Activated CD8-positive, alpha-beta T cell treated with anti-CD3 and anti-CD28 coated beads for 36 hours (primary cell): Measurements from ENCODE around the gene IQGAP1. TPM values are rescaled to one million over a fixed set of nuclear protein-coding genes. Genes with fewer than 3 reads are reported as not detected.
"Not testable (repeated sequence)": the region's sequence is repeated elsewhere in the genome, so short reads cannot be mapped to it uniquely, and the experiment has no call there.

Experiments used
- ATAC-seq: fragments of 200-7000 bp; cut with Tn5 transposase; one replicate; pipeline ENCODE4 v1.10.0; 2021; ENCODE audit warnings: mild to moderate bottlenecking, moderate library complexity
- CTCF ChIA-PET: fragments of 350-600 bp; sonication (Branson Sonifier 250); formaldehyde crosslinking; loops from one replicate; lab custom pipeline; 2021; ENCODE audit warnings: antibody characterized with exemption; lab: Charles Lee
- POLR2A ChIA-PET: fragments of 350-600 bp; sonication (Branson Sonifier 250); formaldehyde crosslinking; loops from one replicate; lab custom pipeline; 2021; ENCODE audit warnings: antibody characterized with exemption; lab: Charles Lee
- DNase-seq: peaks from one replicate; pipeline ENCODE4 v3.0.0-alpha.2; 2020
- H3K27ac Mint-ChIP-seq: one replicate; pipeline ENCODE4 v1.8.0; 2021; ENCODE audit warnings: mild to moderate bottlenecking, mixed read lengths
- H3K27me3 Mint-ChIP-seq: one replicate; pipeline ENCODE4 v1.8.0; 2021; ENCODE audit warnings: mixed read lengths
- H3K36me3 Mint-ChIP-seq: one replicate; pipeline ENCODE4 v1.8.0; 2021; ENCODE audit warnings: low read depth, mixed read lengths
- H3K4me1 Mint-ChIP-seq: one replicate; pipeline ENCODE4 v1.8.0; 2021; ENCODE audit warnings: low read depth, mixed read lengths
- H3K4me3 Mint-ChIP-seq: one replicate; pipeline ENCODE4 v1.8.0; 2021; ENCODE audit warnings: mild to moderate bottlenecking, moderate library complexity, mixed read lengths
- H3K9me3 Mint-ChIP-seq: one replicate; pipeline ENCODE4 v1.8.0; 2021; ENCODE audit warnings: mixed read lengths
- intact Hi-C: fragments of 100-400 bp; cut with micrococcal nuclease; formaldehyde crosslinking; loops from one replicate; pipeline ENCODE4 v1.10.0; 2022
- total RNA-seq, 2 experiments: library from RNA; stranded (reverse); gene quantifications; one replicate each; pipeline ENCODE4 v1.2.3, GENCODE V29; 2021
- TF ChIP-seq, protein P1 (sequence below): fragments of 200-600 bp; IDR thresholded peaks from one replicate; pipeline ENCODE4 v1.8.0; 2022; ENCODE audit warnings: antibody characterized with exemption, mild to moderate bottlenecking

IQGAP1 gene
- total RNA-seq, 2 experiments from 2014 or later = 148 to 155 TPM

DNA sequence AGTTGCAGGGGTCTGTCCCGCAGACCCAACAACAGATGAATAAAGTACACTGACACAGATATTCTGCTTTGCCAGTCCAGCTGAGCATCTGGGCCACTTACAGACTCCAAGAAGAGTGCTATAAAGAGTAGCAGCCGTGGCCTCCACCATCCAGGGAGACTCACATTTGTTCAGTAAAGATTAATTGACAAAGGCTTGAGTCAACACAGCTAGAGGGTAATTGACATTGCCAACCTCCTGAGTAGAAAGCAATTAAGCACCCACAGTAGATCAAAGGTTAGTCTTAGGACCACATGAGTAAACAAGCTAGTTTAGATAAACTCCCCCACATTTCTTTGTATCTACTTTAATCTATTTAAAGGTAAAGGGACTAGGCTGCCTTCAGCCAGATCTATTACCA is 125.4 kb downstream of the IQGAP1 start:
- ATAC-seq (no peak), DNase-seq (no peak)
- TF ChIP-seq, protein P1, sequence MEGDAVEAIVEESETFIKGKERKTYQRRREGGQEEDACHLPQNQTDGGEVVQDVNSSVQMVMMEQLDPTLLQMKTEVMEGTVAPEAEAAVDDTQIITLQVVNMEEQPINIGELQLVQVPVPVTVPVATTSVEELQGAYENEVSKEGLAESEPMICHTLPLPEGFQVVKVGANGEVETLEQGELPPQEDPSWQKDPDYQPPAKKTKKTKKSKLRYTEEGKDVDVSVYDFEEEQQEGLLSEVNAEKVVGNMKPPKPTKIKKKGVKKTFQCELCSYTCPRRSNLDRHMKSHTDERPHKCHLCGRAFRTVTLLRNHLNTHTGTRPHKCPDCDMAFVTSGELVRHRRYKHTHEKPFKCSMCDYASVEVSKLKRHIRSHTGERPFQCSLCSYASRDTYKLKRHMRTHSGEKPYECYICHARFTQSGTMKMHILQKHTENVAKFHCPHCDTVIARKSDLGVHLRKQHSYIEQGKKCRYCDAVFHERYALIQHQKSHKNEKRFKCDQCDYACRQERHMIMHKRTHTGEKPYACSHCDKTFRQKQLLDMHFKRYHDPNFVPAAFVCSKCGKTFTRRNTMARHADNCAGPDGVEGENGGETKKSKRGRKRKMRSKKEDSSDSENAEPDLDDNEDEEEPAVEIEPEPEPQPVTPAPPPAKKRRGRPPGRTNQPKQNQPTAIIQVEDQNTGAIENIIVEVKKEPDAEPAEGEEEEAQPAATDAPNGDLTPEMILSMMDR = no peak
- CTCF ChIA-PET = interaction anchor here (1.6 to 3.3 kb wide), 3 partner anchors 13 to 194 kb away, joined by 4 to 16 read pairs (median 7); no protein-coding TSS in a partner anchor
- Mint-ChIP-seq H3K27ac (no peak overlapping the region), H3K27me3 (no peaks in the 10 kb centered on the region), H3K4me1 (peaks cover 11% of the 10 kb centered on the region), H3K4me3 (no peak overlapping the region), H3K36me3 (peaks cover 3% of the 10 kb centered on the region), H3K9me3 (peaks cover 3% of the 10 kb centered on the region)
- POLR2A ChIA-PET = interaction anchor here (1.5 kb wide), 1 partner anchor 125 kb away, joined by 3 read pairs; the partner anchor contains the start of gene IQGAP1
- intact Hi-C loops = loop anchor here (5.0 kb wide), 1 partner anchor 49 kb away; no protein-coding TSS in a partner anchor

DNA sequence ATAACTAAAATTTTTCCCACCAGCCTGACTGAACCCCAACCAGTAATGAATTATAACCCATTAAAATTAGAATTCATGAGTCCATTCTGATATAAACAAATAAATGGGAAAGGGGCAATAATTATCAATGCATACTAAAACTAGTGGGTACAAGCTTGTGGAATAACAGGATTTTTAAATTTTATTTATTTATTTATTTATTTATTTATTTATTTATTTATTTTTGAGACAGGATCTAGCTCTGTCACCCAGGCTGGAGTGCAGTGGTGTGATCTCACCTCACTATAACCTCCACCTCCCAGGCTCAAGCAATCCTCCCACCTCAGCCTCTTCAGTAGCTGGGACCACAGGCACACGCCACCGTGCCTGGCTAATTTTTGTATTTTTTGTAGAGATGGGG is 125.9 kb downstream of the IQGAP1 start:
- peaks cover 11% of the 10 kb centered on the region for H3K4me1 Mint-ChIP-seq
- not testable (repeated sequence) for H3K9me3 Mint-ChIP-seq, H3K36me3 Mint-ChIP-seq, ATAC-seq, H3K27ac Mint-ChIP-seq, H3K4me3 Mint-ChIP-seq, DNase-seq, H3K27me3 Mint-ChIP-seq
- intact Hi-C loops = loop anchor here (5.0 kb wide), 1 partner anchor 48 kb away; no protein-coding TSS in a partner anchor
- POLR2A ChIA-PET = interaction anchor here (1.5 kb wide), 1 partner anchor 125 kb away, joined by 3 read pairs; the partner anchor contains the start of gene IQGAP1
- CTCF ChIA-PET = interaction anchor here (1.1 to 3.1 kb wide), 3 partner anchors 14 to 194 kb away, joined by 3 to 7 read pairs (median 4); no protein-coding TSS in a partner anchor

DNA sequence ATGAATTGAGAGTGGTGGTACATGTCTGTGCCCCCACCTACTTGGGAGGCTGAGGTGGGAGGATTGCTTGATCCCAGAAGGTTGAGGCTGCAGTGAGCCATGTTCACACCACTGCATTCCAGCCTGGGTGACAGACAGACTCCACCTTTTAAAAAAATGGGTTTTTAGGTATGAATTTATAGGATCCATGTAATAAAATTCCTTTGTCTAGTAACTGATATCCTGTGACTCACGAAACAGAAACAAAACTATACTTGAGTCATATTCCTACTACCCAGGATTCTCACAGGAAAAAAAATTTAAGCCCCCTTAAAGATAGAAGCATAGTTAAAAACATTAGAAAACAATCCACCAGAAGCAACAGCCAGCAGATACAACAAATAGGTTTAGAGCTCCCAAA is 131.6 kb downstream of the IQGAP1 start:
- ATAC-seq (no peak), DNase-seq (no peak)
- intact Hi-C loops = loop anchor here (1.0 kb wide), 1 partner anchor 10 kb away; the partner anchor contains the start of gene CRTC3
- no peak overlapping the region for H3K4me3 Mint-ChIP-seq
- no peaks in the 10 kb centered on the region for H3K9me3 Mint-ChIP-seq
- H3K4me1 Mint-ChIP-seq = peaks cover 6% of the 10 kb centered on the region
- TF ChIP-seq, protein P1 = no peak
- ChIA-PET POLR2A (interaction anchor here (1.1 to 1.5 kb wide), 2 partner anchors 9 to 10 kb away, joined by 3 to 5 read pairs; partner anchors contain the start of gene CRTC3), CTCF (interaction anchor here (2.0 kb wide), 1 partner anchor 11 kb away, joined by 7 read pairs; the partner anchor contains the start of gene CRTC3)
- no peaks in the 10 kb centered on the region for H3K27me3 Mint-ChIP-seq
- no peak overlapping the region for H3K27ac Mint-ChIP-seq
- no peaks in the 10 kb centered on the region for H3K36me3 Mint-ChIP-seq

DNA sequence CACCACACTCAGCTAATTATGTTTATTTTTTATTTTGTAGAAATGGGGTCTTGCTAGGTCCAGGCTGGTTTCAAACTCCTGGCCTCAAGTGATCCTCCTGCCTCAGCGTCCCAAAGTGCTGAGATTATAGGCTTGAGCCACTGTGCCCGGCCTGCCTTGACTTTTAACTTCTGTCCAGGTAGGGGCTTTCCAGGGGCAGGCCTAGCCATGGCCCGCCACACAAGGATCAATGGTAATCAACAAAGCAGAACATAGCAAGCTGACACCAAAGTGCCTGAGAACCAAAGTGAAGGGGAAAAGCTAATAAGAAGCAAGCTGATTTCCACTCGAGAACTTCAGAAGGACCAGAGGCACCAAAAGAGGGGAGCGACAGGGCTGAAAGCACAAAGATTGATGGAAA is 132.3 kb downstream of the IQGAP1 start:
- POLR2A ChIA-PET = interaction anchor here (1.1 to 1.5 kb wide), 2 partner anchors 9 to 10 kb away, joined by 3 to 5 read pairs; partner anchors contain the start of gene CRTC3
- intact Hi-C loops = loop anchor here (1.0 kb wide), 1 partner anchor 9 kb away; the partner anchor contains the start of gene CRTC3
- no peaks in the 10 kb centered on the region for H3K9me3 Mint-ChIP-seq

DNA sequence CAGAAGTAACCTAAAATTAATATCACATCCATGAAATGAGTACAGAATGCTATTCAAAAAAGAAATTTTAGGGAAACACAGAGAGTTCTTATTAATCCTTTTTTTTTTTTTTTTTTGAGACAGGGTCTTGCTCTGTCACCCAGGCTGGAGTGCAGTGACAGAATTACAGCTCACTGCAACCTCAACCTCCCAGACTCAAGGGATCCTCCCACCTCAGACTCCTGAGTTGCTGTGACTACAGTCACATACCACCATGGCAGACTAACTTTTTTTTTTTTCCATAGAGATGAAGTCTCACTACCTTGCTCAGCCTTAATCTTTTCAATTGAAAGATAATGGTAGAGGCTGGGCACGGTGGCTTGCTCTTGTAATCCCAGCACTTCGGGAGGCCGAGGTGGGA is 135.3 kb downstream of the IQGAP1 start:
- Mint-ChIP-seq H3K4me3 (no peak overlapping the region), H3K27ac (no peak overlapping the region), H3K9me3 (no peaks in the 10 kb centered on the region), H3K4me1 (peaks cover 5% of the 10 kb centered on the region), H3K36me3 (no peaks in the 10 kb centered on the region), H3K27me3 (no peaks in the 10 kb centered on the region)
- DNase-seq (no peak), ATAC-seq (peak; percentile 48)
- ChIA-PET POLR2A (interaction anchor here (0.6 kb wide), 1 partner anchor 165 kb away, joined by 5 read pairs; no protein-coding TSS in a partner anchor), CTCF (interaction anchor here (0.6 kb wide), 1 partner anchor 124 kb away, joined by 3 read pairs; no protein-coding TSS in a partner anchor)
- intact Hi-C loops = no loop called here
- TF ChIP-seq, protein P1 = no peak

More for the DNA sequence above, 132.3 kb downstream of the IQGAP1 start:
- Mint-ChIP-seq H3K36me3 (no peaks in the 10 kb centered on the region), H3K4me3 (no peak overlapping the region), H3K4me1 (peaks cover 6% of the 10 kb centered on the region), H3K27ac (no peak overlapping the region), H3K27me3 (no peaks in the 10 kb centered on the region)
- TF ChIP-seq, protein P1 = no peak
- CTCF ChIA-PET = interaction anchor here (0.7 to 2.0 kb wide), 3 partner anchors 10 to 150 kb away, joined by 3 to 7 read pairs (median 3); partner anchors contain the start of gene CRTC3
- no peak for DNase-seq
- ATAC-seq = no peak

DNA sequence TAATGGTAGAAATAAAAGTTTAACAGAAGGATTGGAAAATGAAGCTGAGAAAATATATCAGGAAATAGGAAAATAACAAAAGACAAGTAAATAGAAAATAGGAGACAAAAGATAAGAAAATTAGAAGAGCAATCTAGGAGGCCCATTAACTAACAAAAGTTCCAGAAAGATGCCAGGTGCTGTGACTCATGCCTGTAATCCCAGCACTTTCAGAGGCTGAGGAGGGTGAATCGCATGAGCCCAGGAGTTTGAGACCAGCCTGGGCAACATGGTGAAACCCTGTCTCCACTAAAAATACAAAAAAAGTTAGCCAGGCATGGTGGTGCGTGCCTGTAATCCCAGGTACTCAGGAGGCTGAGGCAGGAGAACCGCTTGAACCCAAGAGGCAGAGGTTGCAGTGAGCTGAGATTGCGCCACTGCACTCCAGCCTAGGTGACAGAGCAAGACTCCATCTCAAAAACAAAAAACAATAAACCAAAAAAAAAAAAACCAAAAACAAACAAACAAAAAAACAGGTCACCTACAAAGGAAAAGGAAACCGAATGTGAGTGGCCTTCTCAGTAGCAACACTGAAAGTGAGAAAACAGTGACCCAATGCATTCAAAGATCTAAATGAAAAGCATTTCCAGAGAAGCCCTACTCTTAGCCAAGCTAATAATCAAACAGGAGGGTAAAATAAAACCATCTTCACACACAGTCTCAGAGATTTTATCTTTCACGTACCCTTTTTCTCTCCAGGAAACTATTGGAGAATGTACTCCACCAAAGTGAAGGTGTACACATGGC is 136.2 kb downstream of the IQGAP1 start:
- H3K4me3 Mint-ChIP-seq, H3K27ac Mint-ChIP-seq, intact Hi-C loops, H3K27me3 Mint-ChIP-seq, DNase-seq, H3K9me3 Mint-ChIP-seq, H3K36me3 Mint-ChIP-seq, ATAC-seq: not testable (repeated sequence)
- POLR2A ChIA-PET = interaction anchor here (1.0 kb wide), 1 partner anchor 72 kb away, joined by 3 read pairs; no protein-coding TSS in a partner anchor
- CTCF ChIA-PET = interaction anchor here (0.9 kb wide), 1 partner anchor 204 kb away, joined by 3 read pairs; no protein-coding TSS in a partner anchor
- H3K4me1 Mint-ChIP-seq = peaks cover 10% of the 10 kb centered on the region
